HCT116 (cell line): ENCODE results near the gene CRIM1. TPM values are rescaled to one million over a fixed set of nuclear protein-coding genes. Genes with fewer than 3 reads are reported as not detected.

Experiments used
- ATAC-seq: fragments of 200-7000 bp; cut with Tn5 transposase; 2 replicates; pipeline ENCODE4 v1.9.1; 2020; ENCODE audit warnings: mild to moderate bottlenecking, moderate library complexity
- BruUV-seq: library from RNA; stranded (reverse); fragments of 400-500 nt; replicated peaks from 2 replicates; lab custom pipeline; 2021; lab: Mats Ljungman, UMichigan
- CTCF ChIA-PET: fragments of 300-600 bp; sonication (Branson Sonifier 250); formaldehyde crosslinking; loops from one replicate; lab custom pipeline; 2021; ENCODE audit warnings: antibody characterized with exemption; lab: Charles Lee
- POLR2A ChIA-PET: fragments of 300-600, 350-600 bp; sonication (Branson Sonifier 250); formaldehyde crosslinking; loops from one replicate; lab custom pipeline; 2021; ENCODE audit warnings: antibody characterized with exemption; lab: Charles Lee
- RAD21 ChIA-PET, 2 experiments: fragments of 300-600 bp; sonication (Branson Sonifier 250); formaldehyde crosslinking; loops; one replicate each; lab custom pipeline; 2023; ENCODE audit warnings: low total read pairs in 2 of 2; ENCODE audit not compliant: uncharacterized antibody in 2 of 2, unreplicated experiment in 2 of 2, low non-redundant PET in 1 of 2; lab: Charles Lee
- DNase-seq: peaks from one replicate; pipeline ENCODE4 v3.0.0-alpha.2; 2010; ENCODE audit warnings: low read depth, low spot score
- H2AFZ ChIP-seq: fragments of 200-600 bp; shearing (Covaris generic), sonication (generic); 2 replicates; pipeline ENCODE4 v1.6.1; 2017; ENCODE audit warnings: low read depth, mixed run types, mixed read lengths, antibody characterized with exemption, low read length; ENCODE audit not compliant: poor library complexity, severe bottlenecking
- H3K27ac ChIP-seq: 2 replicates; pipeline ENCODE4 v1.5.1; 2012; ENCODE audit warnings: low read depth, low read length
- H3K27me3 ChIP-seq: fragments of 200-600 bp; sonication (generic); 2 replicates; pipeline ENCODE4 v1.6.1; 2016; ENCODE audit warnings: mixed run types, low read length, mixed read lengths; ENCODE audit not compliant: insufficient read depth
- H3K36me3 ChIP-seq, 2 experiments: fragments of 200-500 bp in 1 of 2; fragments of 200-600 bp in 1 of 2; sonication (Bioruptor generic) in 1 of 2; sonication (generic) in 1 of 2; 2 replicates each; pipeline versions ENCODE4 v1.5.1 to v1.6.1; 2014 to 2016; ENCODE audit warnings: low read length in 2 of 2, inconsistent platforms in 1 of 2, mixed read lengths in 1 of 2, mixed run types in 1 of 2; ENCODE audit not compliant: insufficient read depth in 2 of 2, control insufficient read depth in 1 of 2
- H3K4me1 ChIP-seq, 2 experiments: fragments of 200-600 bp in 1 of 2; sonication (generic) in 1 of 2; 2 replicates each; pipeline versions ENCODE4 v1.5.1 to v1.6.1; 2012 to 2017; ENCODE audit warnings: low read length in 2 of 2, inconsistent platforms in 1 of 2, mild to moderate bottlenecking in 1 of 2, mixed read lengths in 1 of 2, mixed run types in 1 of 2, moderate library complexity in 1 of 2; ENCODE audit not compliant: insufficient read depth in 2 of 2, control insufficient read depth in 1 of 2
- H3K4me2 ChIP-seq: fragments of 200-600 bp; sonication (generic); 2 replicates; pipeline ENCODE4 v1.6.1; 2017; ENCODE audit warnings: mixed run types, low read length, mixed read lengths
- H3K4me3 ChIP-seq, 2 experiments: fragments of 200-600 bp in 1 of 2; sonication (generic) in 1 of 2; replicated peaks in 1 of 2; 2 replicates each; pipeline ENCODE4 v1.5.1; 2011 to 2016; ENCODE audit warnings: low read length in 2 of 2, control low read depth in 1 of 2, low read depth in 1 of 2, mild to moderate bottlenecking in 1 of 2, mixed read lengths in 1 of 2, mixed run types in 1 of 2
- H3K79me2 ChIP-seq: fragments of 200-600 bp; sonication (generic); 2 replicates; pipeline ENCODE4 v1.6.1; 2017; ENCODE audit warnings: mild to moderate bottlenecking, mixed run types, low read length, moderate library complexity, mixed read lengths; ENCODE audit not compliant: insufficient read depth
- H3K9ac ChIP-seq: fragments of 200-600 bp; sonication (generic); 2 replicates; pipeline ENCODE4 v1.6.1; 2016; ENCODE audit warnings: low read length, mixed read lengths
- H3K9me2 ChIP-seq: fragments of 200-600 bp; sonication (generic), shearing (Covaris generic); 2 replicates; pipeline ENCODE4 v1.6.1; 2017; ENCODE audit warnings: mixed run types, mild to moderate bottlenecking, moderate library complexity; ENCODE audit not compliant: insufficient read depth
- H3K9me3 ChIP-seq, 2 experiments: fragments of 200-500 bp in 1 of 2; fragments of 200-600 bp in 1 of 2; sonication (Bioruptor generic) in 1 of 2; sonication (generic) in 1 of 2; 2 replicates each; pipeline ENCODE4 v1.6.1; 2014 to 2017; ENCODE audit warnings: low read length in 2 of 2, mixed read lengths in 2 of 2, inconsistent platforms in 1 of 2, low read depth in 1 of 2, mild to moderate bottlenecking in 1 of 2, mixed run types in 1 of 2, moderate library complexity in 1 of 2; ENCODE audit not compliant: control insufficient read depth in 1 of 2, insufficient read depth in 1 of 2
- H4K20me1 ChIP-seq: fragments of 200-600 bp; sonication (generic), shearing (Covaris generic); 2 replicates; pipeline ENCODE4 v1.6.1; 2017; ENCODE audit warnings: mixed run types, mild to moderate bottlenecking, moderate library complexity; ENCODE audit not compliant: insufficient read depth
- ATF3 ChIP-seq: IDR thresholded peaks from 2 replicates; pipeline ENCODE4 v1.6.1; 2012
- EGR1 ChIP-seq: IDR thresholded peaks from 2 replicates; pipeline ENCODE4 v1.6.1; 2012; ENCODE audit warnings: low read depth
- EZH2 ChIP-seq: fragments of 200-600 bp; sonication (generic); IDR thresholded peaks from 2 replicates; pipeline ENCODE4 v1.6.1; 2017; ENCODE audit warnings: antibody characterized with exemption, mixed run types
- EZH2phosphoT487 ChIP-seq: fragments of 200-600 bp; IDR thresholded peaks from 2 replicates; pipeline ENCODE4 v1.6.1; 2018; ENCODE audit warnings: antibody characterized with exemption, borderline replicate concordance
- FOSL1 ChIP-seq: IDR thresholded peaks from 2 replicates; pipeline ENCODE4 v1.6.1; 2012; ENCODE audit warnings: low read depth
- JUND ChIP-seq: IDR thresholded peaks from 2 replicates; pipeline ENCODE4 v1.6.1; 2012
- MAX ChIP-seq: IDR thresholded peaks from 2 replicates; pipeline ENCODE4 v1.6.1; 2012
- POLR2AphosphoS5 ChIP-seq: IDR thresholded peaks from 2 replicates; pipeline ENCODE4 v1.6.1; 2011; ENCODE audit warnings: mild to moderate bottlenecking, low read depth, low read length, moderate library complexity
- SIN3A ChIP-seq: IDR thresholded peaks from 2 replicates; pipeline ENCODE4 v1.6.1; 2012; ENCODE audit warnings: low read depth
- SRF ChIP-seq: IDR thresholded peaks from 2 replicates; pipeline ENCODE4 v1.6.1; 2012; ENCODE audit warnings: low read depth
- ZBTB33 ChIP-seq: IDR thresholded peaks from 2 replicates; pipeline ENCODE4 v1.6.1; 2011; ENCODE audit warnings: mild to moderate bottlenecking, low read length, moderate library complexity; ENCODE audit not compliant: insufficient replicate concordance; ENCODE audit errors: extremely low read depth
- ZFX ChIP-seq: fragments of 450-650 bp; IDR thresholded peaks from 2 replicates; pipeline ENCODE4 v1.6.1; 2017
- ZNF274 ChIP-seq: fragments of 200-500 bp; sonication (Bioruptor generic); IDR thresholded peaks from 2 replicates; pipeline ENCODE4 v1.6.1; 2014; ENCODE audit warnings: mild to moderate bottlenecking, low read depth, low read length, inconsistent platforms
- intact Hi-C: fragments of 100-400 bp; cut with micrococcal nuclease; formaldehyde crosslinking; loops from 2 replicates; pipeline ENCODE4 v1.10.0; 2022
- total RNA-seq: library from RNA; stranded (reverse); gene quantifications from one replicate; pipeline ENCODE4 v1.2.1, GENCODE V29; 2021; ENCODE audit not compliant: unreplicated experiment

Gene CRIM1
- total RNA-seq, 1 experiment from 2014 or later, result 27.2 TPM

- no peaks in the 10 kb centered on the region for H3K9me2 ChIP-seq
- H3K4me2 ChIP-seq, result no peak overlapping the region
- H3K79me2 ChIP-seq, result peaks cover 17% of the 10 kb centered on the region; the same call in 1 of the 2 replicates
- no peak overlapping the region for H3K4me3 ChIP-seq
- TF ChIP-seq SIN3A, result no peak
- no peak for TF ChIP-seq EZH2phosphoT487
- TF ChIP-seq FOSL1, result no peak
- TF ChIP-seq ATF3, result no peak
- TF ChIP-seq EGR1, result no peak
- no peak for TF ChIP-seq POLR2AphosphoS5
- TF ChIP-seq, all 23 proteins: peak for 0
- no peak overlapping the region for H3K27ac ChIP-seq
- intact Hi-C loops, result no loop called here
- no peaks in the 10 kb centered on the region for H3K27me3 ChIP-seq
- no peak overlapping the region for H2AFZ ChIP-seq
- no peaks in the 10 kb centered on the region for H3K9me3 ChIP-seq
- RAD21 ChIA-PET, result no interaction called here
- POLR2A ChIA-PET, result no interaction called here
- no peak for DNase-seq
- H3K36me3 ChIP-seq, result no peaks in the 10 kb centered on the region
- BruUV-seq, result no TSS peak
- CTCF ChIA-PET, result no interaction called here
- no peak overlapping the region for H3K9ac ChIP-seq
- H4K20me1 ChIP-seq, result no peaks in the 10 kb centered on the region
- no peak for ATAC-seq
- peaks cover 16 to 33% of the 10 kb centered on the region in 2 experiments for H3K4me1 ChIP-seq
Measured at GRCh38 chr2:36384454-36384853, 28.9 kb downstream of the CRIM1 start.

- Histone ChIP-seq H3K4me1 (peaks cover 14 to 25% of the 10 kb centered on the region in 2 experiments), H3K36me3 (no peaks in the 10 kb centered on the region), H2AFZ (no peak overlapping the region), H3K9ac (no peak overlapping the region), H4K20me1 (no peaks in the 10 kb centered on the region), H3K79me2 (peaks cover 17% of the 10 kb centered on the region; the same call in 1 of the 2 replicates), H3K4me3 (no peak overlapping the region), H3K27me3 (no peaks in the 10 kb centered on the region), H3K9me3 (no peaks in the 10 kb centered on the region), H3K27ac (no peak overlapping the region)
- BruUV-seq, result no TSS peak
- no peak for DNase-seq
- no peak for ATAC-seq
- intact Hi-C loops, result no loop called here
- RAD21 ChIA-PET, result no interaction called here
- CTCF ChIA-PET, result no interaction called here
- POLR2A ChIA-PET, result no interaction called here
- TF ChIP-seq JUND (no peak), SRF (no peak), ZFX (no peak), EZH2 (no peak), MAX (no peak), POLR2AphosphoS5 (no peak), ZBTB33 (no peak), ZNF274 (no peak)
- TF ChIP-seq, all 23 proteins: peak for 0
- Histone ChIP-seq H3K4me2 (no peak overlapping the region), H3K9me2 (no peaks in the 10 kb centered on the region)
Measured at GRCh38 chr2:36385603-36386002, 30.0 kb downstream of the CRIM1 start.
